ENCODE measurements around the gene SLC12A6.
"Not testable (repeated sequence)": the region's sequence is repeated elsewhere in the genome, so short reads cannot be mapped to it uniquely, and the experiment has no call there.

The SLC12A6 gene

DNA sequence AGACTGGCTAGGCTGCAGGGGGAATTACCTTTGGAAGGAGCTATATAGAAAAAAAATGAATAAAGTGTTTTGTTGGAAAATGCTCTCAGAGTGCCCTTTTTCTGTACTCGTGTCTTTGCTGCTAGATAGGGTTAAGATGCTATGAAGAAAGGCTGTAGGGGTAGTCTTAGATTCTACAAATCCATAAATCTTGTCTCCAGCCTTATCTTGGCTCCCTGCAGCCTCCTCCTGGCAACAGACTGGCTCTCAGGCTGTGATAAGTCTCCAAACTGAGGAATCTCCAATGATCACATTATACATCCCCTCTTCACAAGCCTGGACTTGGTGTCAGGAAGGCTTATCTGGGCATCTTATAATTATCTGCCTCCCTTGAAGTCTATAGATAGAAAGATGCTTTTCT is 20.1 kb upstream of the SLC12A6 start:
- no peak for DNase-seq (ENCODE audit: low spot score)

DNA sequence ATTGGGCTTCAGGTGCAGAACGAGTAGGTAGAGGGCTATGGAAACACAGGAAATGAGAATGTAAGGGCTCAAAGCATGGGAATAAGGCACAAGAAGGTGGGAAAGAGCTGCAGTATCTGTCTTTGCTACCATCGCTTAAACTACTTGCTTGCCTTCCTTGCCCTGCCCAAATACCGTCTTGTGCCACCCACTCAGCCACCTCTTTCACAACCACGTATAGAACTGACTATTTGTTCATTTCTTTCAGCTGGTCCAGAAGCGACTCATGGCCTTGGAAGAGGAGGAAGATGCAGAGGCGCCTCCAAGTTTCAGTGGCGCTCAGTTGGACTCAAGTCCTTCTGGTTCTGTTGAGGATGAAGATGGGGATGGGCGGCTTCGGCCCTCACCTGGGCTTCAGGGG is 17.7 kb upstream of the SLC12A6 start:
- DNase-seq (ENCODE audit: low spot score), result no peak

DNA sequence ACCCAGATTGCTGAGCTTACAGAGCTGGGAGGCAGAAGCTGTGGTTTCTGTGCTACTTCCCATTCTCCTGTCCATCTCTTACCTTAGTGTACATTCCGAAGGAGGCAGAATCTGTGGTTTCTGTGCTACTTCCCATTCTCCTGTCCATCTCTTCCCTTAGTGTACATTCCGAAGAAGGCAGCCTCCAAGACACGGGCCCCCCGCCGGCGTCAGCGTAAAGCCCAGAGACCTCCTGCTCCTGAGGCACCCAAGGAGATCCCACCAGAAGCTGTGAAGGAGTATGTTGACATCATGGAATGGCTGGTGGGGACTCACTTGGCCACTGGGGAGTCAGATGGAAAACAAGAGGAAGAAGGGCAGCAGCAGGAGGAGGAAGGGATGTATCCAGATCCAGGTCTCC is 16.7 kb upstream of the SLC12A6 start:
- no peak for DNase-seq (ENCODE audit: low spot score)

DNA sequence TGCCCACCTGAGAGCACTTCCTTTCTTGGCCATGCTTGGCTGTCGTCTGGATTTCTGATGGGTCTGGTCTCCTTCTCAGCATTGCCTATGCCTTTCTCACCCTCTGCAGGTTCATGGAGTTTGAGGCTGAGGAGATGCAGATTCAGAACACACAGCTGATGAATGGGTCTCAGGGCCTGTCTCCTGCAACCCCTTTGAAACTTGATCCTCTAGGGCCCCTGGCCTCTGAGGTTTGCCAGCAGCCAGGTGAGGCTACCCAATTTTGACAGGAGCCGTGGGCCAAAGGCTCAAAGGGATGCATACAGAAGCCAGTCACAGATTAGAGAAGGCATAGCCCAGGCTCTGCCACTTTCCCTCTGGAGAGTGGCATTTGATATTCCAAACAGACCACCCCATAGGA is 16.0 kb upstream of the SLC12A6 start:
- no peak for DNase-seq (ENCODE audit: low spot score)

DNA sequence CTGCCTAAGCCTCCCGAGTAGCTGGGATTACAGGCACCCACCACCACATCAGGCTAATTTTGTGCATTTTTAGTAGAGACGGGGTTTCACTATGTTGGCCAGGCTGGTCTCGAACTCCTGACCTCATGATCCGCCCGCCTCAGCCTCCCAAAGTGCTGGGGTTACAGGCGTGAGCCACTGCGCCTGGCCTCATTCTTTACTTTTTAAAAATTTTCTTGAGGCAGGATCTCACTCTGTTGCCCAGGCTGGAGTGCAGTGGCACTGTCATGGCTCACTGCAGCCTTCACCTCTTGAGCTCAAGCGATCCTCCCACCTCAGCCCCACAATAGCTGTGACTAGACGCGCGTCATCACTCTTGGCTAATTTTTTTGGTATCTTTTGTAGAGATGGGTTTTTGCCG is 15.4 kb upstream of the SLC12A6 start:
- DNase-seq (ENCODE audit: low spot score), result not testable (repeated sequence)

DNA sequence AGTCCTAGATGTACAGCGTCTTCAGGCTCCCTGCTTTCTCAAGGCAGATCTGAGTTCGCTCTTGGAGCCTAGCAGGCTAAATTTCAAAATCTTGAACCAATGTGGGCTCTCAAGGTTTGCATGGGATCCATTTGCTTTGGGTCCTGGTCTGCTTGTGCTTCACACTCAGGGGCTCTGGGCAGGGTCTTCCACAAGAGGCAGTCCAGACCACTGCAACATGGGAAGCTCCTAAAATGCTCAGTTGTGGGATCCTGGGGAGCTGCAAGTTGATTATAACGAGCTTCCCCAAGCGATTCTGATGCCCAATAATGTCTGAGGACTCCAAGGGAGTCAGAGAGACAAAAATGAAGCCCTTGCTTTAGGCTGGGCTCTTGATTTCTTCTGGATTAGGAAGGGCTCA is 12.2 kb upstream of the SLC12A6 start:
- no peak for DNase-seq (ENCODE audit: low spot score)

DNA sequence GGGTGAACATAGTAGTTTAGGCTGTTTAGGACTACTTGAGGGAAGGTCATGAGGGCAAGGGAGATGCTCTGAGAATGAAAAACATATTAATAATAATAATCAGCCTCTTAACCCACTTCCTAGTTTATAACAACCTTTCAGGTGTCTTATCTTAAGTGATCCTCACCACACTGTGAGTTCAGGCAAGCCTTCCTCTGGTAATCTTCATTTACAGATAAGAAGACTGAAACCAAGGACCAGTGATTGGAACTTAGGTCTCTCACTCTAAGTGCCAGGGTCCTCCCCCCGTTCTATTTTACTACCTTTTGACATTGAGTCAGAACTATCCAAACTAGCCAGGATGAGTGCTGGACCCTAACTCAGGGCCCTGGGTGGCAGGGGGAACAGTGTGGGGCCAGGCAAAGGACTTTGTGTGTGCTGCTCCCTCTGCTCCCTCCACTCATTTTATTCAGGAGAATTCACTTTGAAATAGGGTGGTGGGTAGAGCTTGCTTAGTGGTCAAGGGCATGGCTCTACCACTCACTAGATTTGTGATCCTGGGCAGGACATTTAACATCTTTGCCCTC is 11.2 kb upstream of the SLC12A6 start:
- DNase-seq (ENCODE audit: low spot score), result no peak

DNA sequence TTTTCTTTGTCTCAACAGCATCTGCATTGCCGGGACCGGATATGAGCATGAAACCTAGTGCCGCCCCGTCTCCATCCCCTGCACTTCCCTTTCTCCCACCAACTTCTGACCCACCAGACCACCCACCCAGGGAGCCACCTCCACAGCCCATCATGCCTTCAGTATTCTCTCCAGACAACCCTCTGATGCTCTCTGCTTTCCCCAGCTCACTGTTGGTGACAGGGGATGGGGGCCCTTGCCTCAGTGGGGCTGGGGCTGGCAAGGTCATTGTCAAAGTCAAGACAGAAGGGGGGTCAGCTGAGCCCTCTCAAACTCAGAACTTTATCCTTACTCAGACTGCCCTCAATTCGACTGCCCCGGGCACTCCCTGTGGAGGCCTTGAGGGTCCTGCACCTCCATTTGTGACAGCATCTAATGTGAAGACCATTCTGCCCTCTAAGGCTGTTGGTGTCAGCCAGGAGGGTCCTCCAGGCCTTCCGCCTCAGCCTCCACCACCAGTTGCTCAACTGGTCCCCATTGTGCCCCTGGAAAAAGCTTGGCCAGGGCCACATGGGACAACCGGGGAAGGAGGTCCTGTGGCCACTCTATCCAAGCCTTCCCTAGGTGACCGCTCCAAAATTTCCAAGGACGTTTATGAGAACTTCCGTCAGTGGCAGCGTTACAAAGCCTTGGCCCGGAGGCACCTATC is 10.5 kb upstream of the SLC12A6 start:
- no peak for DNase-seq (ENCODE audit: low spot score)

DNA sequence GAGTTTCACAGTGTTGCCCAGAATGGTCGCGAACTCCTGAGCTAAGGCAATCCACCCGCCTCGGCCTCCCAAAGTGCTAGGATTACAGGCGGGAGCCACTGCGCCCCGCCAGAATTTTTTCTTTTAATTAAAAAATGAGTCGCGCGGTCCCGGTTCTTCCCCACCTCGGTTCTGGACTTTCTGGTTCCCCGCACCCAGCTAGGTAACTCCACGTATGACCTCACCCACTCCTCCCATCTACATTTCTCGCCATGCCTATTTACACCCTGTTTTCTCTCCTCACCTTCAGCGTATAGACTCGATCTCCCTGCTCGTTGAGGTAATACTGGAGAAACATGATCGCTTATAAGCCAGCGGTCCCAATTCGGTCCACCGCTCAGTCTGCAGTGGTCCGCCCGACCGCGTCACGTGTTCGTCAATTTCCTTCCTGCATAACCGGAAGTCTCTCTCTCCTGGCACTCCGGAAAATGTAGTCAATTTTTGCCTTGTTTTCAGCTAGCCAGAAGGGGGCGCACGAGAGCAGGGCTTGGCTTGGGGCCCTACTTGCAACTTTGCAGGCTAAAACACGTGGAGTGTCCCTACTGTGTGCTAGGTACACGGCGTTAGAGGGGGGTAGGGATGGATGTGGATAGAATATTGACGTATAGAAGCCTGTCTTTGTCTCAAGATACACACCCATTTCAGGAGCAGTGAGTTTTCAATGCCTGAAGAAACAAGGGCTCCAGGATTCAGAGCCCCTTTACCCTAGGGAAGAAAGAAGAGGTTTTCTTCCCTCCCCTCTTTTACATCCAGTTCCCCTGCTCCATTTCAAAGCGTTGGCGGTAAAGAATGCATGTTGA is 5.4 kb upstream of the SLC12A6 start, which contains the start of the genes NOP10 and NUTM1:
Gene NOP10 (minus strand): TSS at position 400 of the 839 bp plus-strand sequence. CDS start 63 bp downstream, at position 337.
Gene NUTM1 (plus strand): TSS at position 579 of the 839 bp plus-strand sequence. CDS start 382 bp downstream, outside the sequence.
- DNase-seq (ENCODE audit: low spot score), result peak; percentile 92

DNA sequence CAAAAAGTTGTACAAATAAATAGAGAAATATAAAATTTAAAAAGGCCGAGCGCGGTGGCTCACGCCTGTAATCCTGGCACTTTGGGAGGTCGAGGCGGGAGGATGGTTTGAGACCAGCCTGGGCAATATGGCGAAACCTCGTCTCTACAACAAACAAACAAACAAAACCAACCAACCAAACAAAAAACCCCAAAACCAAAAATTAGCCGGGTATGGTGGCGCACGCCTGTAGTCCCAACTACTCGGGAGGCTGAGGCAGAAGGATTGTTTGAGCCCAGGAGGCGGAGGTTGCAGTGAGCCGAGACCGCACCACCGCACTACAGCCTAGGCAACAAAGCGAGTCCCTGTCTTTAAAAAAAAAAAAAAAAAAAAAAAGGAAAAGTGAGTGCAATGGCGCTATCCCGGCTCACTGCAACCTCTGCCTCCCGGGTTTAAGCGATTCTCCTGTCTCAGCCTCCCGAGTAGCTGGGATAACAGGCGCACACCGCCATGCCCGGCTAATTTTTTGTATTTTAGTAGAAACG is 4.7 kb upstream of the SLC12A6 start:
- DNase-seq (ENCODE audit: low spot score), result not testable (repeated sequence)

DNA sequence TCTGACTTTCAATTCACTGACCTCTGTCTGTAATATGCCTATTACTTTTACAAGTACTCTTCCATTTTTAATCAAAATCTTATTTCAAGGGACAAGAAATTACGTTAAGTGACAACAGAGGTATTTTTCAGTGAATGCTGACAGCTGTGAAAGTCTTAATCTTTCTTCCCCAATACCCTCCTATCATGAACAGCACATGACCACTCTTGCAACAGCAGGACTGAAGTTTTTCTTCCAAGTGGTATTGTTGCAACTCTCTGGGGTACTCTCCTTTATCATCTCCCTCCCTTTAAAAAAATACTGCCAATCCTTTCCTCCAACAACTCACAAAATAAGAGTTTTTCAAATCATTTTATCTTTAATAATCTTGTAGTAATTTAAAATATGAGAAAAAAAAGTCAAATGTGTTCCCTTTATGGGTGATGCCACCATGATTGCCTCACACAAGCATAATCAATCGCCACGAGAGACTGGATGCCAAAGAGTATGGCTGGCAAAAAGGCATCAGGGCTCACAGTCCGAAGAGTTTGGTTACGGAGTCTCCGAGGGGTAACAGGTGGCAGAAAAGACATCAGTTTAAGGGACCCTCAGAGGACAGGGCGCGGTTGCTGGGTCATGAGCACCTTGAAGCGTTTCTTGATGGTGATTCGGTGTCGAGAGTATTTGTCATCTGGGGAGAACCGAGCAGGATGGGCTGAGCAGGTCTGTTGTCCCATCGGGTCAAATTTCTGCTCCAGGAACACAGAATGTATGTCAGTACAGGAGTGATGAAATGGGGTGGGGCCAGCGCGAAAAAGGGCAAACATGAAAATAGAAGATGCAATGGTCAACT is 4.0 kb upstream of the SLC12A6 start:
- no peak for DNase-seq (ENCODE audit: low spot score)

DNA sequence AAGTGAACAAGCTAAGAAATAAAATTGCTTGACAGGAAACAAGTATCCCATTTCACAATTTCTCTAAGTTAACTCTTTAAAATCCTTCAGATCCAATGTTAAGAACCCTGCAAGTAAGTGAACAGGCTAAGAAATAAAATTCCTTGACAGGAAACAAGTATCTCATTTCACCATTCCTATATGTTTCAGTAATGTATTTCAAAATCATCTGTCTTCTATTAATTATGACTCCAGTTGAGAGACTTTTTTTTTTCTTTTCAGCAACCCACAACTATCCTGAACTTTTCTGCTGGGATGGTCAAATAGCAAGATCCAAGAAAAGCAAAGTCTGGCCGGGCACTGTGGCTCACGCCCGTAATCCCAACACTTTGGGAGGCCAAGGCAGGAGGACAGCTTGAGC is 2.4 kb upstream of the SLC12A6 start:
- DNase-seq (ENCODE audit: low spot score), result no peak

DNA sequence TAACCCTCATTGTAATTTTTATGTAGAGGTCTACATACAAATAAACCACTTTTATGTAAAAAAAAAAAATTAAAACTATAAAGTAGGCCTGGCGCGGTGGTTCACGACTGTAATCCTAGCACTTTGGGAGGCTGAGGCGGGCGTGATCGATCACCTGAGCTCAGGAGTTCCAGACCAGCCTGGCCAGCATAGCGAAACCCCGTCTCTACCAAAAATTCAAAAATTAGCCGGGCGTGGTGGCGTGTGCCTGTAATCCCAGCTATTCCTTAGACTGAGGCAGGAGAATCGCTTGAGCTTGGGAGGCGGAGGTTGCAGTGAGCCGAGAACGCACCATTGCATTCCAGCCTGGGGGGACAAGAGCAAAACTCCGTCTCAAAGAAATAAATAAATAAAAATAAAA is 766 bp upstream of the SLC12A6 start:
- DNase-seq (ENCODE audit: low spot score), result no peak

DNA sequence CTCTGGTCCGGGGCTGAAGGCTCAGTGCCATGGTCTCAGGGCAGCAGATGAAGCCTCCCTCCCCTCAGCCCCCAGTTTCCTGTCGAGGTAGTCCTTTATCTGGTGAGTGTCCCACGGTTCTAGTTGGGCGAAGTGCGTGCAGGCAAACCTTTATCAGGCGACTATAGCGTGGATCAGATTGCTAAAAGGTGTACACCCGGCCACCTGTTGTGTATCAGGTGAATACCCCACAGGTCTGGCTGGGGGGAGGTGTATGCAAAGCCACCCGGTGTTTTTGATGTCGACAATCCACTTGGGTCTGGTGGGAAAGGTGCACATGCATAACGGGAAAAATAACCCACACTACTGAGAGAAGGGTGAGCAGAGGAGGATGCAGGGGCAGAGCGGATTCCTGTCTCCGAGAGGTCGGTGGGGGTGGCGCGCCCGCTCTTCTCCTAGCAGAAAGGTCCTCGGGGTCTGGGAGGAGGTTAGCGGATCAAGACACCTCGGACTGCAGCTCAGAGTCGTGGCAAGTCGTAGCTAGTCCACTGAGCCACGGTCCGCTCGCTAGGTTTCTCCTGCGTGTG is 507 bp downstream of the SLC12A6 start:
- peak; percentile 17 for DNase-seq (ENCODE audit: low spot score)

DNA sequence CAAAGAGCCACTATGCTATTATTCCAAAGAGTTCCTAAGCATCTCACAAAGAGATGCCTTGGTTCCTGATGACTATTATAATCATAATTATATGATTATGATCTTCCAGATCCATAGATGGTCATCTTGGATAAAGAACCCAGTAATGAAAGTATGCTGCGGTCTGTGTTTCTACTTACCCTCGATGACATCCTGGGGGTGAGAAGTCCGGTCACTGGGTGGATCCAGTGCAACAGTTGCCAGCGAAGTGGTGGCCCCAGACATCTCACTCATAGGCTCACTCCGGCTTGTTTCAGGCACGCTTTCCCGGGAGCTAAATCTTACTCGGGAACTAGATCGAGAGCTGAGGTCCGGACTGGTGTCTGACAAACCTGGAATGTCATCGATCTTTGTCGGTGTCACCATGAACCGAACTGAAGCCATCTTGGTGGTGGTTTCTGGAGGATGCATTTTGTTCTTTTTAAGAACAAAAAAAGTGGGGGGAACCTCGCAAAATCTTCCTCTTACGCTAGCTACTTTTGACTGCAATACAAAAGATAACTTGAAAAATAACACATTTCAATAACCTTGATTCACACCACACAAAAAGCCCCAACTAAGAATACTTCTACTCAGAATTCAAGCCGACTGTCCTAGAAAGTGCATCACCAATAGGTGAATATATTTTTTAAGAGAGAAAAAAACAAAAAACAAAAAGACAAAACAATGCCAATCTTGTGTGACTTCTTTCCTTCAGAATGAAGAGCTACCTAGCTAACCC is 1.2 kb downstream of the SLC12A6 start:
- DNase-seq (ENCODE audit: low spot score), result no peak

DNA sequence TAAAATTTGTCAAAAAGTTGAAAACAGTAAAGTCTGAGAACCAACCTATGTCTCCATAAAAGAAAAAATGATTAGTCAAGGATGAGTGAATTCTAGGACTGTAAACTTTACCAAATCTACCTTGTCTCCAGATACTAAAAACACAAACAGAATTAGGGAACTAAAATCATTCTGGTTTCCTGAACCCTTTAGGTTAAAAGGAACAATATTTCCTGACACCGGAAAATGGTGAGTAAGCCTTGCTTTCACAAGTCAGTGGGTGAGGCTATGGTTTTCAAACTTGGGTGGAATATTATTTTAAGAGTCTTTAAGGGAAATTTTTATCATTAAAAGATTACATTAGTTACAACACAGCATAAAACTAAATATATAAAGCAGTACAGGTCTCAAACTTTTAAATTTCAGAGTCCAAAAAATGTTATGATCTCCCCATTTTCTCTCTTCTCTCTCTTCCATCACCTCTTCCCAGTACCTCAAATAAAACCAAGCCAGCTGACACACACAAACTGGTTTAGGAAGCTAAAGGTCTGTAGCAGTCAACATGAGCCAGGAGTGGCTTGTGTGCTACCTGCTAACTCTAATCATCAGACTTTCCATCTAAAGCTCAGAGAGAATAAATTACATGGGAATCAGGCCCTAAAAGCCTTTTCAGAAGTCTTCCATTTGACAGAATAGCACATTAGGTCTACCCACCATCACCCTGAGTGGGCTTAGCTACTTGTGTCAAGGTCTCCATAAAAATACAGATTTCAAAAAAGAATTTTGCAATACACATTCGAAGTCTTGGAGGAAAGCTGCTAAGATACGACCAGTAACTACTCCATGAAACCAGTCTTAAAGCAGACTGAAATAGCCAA is 2.2 kb downstream of the SLC12A6 start:
- DNase-seq (ENCODE audit: low spot score), result peak; percentile 67

DNA sequence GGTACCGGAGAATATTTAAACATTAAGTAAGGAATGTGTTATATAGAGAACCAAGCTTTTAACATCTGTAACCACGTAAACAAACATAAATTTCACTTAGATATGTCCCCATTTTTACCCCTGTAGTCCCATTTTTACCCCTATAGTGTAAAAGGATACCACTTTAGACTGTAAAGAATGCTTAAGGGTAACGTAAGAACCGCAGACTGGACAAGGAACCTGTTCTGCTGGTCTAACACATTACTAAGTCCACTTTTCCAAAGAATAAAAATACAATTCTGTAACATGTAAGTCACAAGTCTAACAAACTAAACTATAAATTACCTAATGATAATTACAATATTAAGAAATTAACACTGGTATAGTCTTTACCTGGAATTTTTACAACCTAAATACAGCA is 2.9 kb downstream of the SLC12A6 start:
- DNase-seq (ENCODE audit: low spot score), result no peak

DNA sequence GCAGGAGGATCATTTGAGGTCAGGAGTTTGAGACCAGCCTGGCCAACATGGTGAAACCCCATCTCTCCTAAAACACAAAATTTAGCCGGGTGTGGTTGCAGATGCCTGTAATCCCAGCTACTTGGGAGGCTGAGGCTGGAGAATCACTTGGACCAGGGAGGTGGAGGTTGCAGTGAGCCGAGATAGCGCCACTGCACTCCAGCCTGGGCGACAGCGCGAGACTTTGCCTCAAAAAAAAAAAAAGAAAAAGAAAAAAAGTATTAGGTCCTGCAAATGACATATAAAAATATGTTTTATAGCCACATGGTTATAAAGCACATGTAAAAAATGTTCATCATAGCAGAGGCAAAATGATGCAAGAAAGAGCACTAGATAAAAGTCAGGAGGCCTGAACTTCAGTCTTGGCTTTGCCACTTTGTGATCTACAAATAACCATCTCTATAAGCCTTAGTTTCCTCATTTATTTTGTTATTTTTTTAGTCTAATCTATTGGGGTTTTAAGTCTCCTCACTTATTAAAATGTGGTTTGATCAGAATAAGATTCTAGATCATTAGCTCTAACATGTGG is 4.9 kb downstream of the SLC12A6 start:
- DNase-seq (ENCODE audit: low spot score), result no peak

DNA sequence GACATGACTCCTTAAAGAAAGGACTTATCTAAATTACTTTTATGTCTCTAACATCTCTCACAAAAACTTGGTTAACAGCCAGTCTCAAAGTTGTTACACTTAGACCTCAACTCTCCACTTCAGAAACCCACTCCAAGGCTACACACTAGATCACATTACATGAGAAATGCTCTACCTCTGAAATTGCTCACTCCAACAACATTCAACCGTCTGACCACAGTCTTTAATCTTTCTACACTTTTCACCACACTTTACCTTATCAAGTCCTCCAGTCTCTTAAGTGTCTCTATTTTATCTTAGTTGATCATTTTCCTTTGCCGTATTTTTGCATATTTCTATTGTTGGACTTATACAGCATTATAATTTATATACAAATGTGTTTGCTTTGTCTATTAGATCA is 5.8 kb downstream of the SLC12A6 start:
- DNase-seq (ENCODE audit: low spot score), result no peak

Data from pons (tissue), 1 donor.